ENCODE measurements around the gene TTC39A.

Gene TTC39A

GRCh38 chr1:51301844-51302162 lies 28.6 kb downstream of the TTC39A start:
- in situ Hi-C loops (cut with MboI; ENCODE audit: low pct_unique_long_range_greater_than_20kb, low sequenced_read_pairs) = no loop called here
- no peak for DNase-seq

GRCh38 chr1:51301152-51301843 lies 29.1 kb downstream of the TTC39A start:
- in situ Hi-C loops (cut with MboI; ENCODE audit: low pct_unique_long_range_greater_than_20kb, low sequenced_read_pairs) = no loop called here
- DNase-seq = no peak

GRCh38 chr1:51299981-51300670 lies 30.2 kb downstream of the TTC39A start:
- DNase-seq = no peak
- in situ Hi-C loops (cut with MboI; ENCODE audit: low pct_unique_long_range_greater_than_20kb, low sequenced_read_pairs) = no loop called here

- DNase-seq = no peak
- in situ Hi-C loops (cut with MboI; ENCODE audit: low pct_unique_long_range_greater_than_20kb, low sequenced_read_pairs) = no loop called here
Observed at GRCh38 chr1:51299185-51299885, 31.0 kb downstream of the TTC39A start.

GRCh38 chr1:51298322-51298705 lies 32.0 kb downstream of the TTC39A start:
- in situ Hi-C loops (cut with MboI; ENCODE audit: low pct_unique_long_range_greater_than_20kb, low sequenced_read_pairs) = no loop called here
- DNase-seq = no peak

- in situ Hi-C loops (cut with MboI; ENCODE audit: low pct_unique_long_range_greater_than_20kb, low sequenced_read_pairs) = no loop called here
- DNase-seq = no peak
Observed at GRCh38 chr1:51297401-51298321, 32.7 kb downstream of the TTC39A start.

- in situ Hi-C loops (cut with MboI; ENCODE audit: low pct_unique_long_range_greater_than_20kb, low sequenced_read_pairs) = no loop called here
- peak; percentile 94 for DNase-seq
Observed at GRCh38 chr1:51296383-51297357, 33.7 kb downstream of the TTC39A start.

- DNase-seq = no peak
- in situ Hi-C loops (cut with MboI; ENCODE audit: low pct_unique_long_range_greater_than_20kb, low sequenced_read_pairs) = no loop called here
Observed at GRCh38 chr1:51295926-51296325, 34.4 kb downstream of the TTC39A start.

GRCh38 chr1:51294566-51295184 lies 35.7 kb downstream of the TTC39A start:
- in situ Hi-C loops (cut with MboI; ENCODE audit: low pct_unique_long_range_greater_than_20kb, low sequenced_read_pairs) = no loop called here
- peak; percentile 46 for DNase-seq

- in situ Hi-C loops (cut with MboI; ENCODE audit: low pct_unique_long_range_greater_than_20kb, low sequenced_read_pairs) = no loop called here
- no peak for DNase-seq
Observed at GRCh38 chr1:51293898-51294515, 36.4 kb downstream of the TTC39A start.

- in situ Hi-C loops (cut with MboI; ENCODE audit: low pct_unique_long_range_greater_than_20kb, low sequenced_read_pairs) = no loop called here
- no peak for DNase-seq
Observed at GRCh38 chr1:51290489-51290847, 39.9 kb downstream of the TTC39A start.

- in situ Hi-C loops (cut with MboI; ENCODE audit: low pct_unique_long_range_greater_than_20kb, low sequenced_read_pairs) = no loop called here
- DNase-seq = no peak
Observed at GRCh38 chr1:51289676-51290488, 40.5 kb downstream of the TTC39A start.

- in situ Hi-C loops (cut with MboI; ENCODE audit: low pct_unique_long_range_greater_than_20kb, low sequenced_read_pairs) = no loop called here
- DNase-seq = no peak
Observed at GRCh38 chr1:51288578-51288977, 41.8 kb downstream of the TTC39A start.

- in situ Hi-C loops (cut with MboI; ENCODE audit: low pct_unique_long_range_greater_than_20kb, low sequenced_read_pairs) = no loop called here
Observed at GRCh38 chr1:51287966-51288365, 42.4 kb downstream of the TTC39A start.

GRCh38 chr1:51285055-51285454 lies 45.3 kb downstream of the TTC39A start:
- DNase-seq = no peak
- in situ Hi-C loops (cut with MboI; ENCODE audit: low pct_unique_long_range_greater_than_20kb, low sequenced_read_pairs) = no loop called here

More at GRCh38 chr1:51287966-51288365, 42.4 kb downstream of the TTC39A start:
- no peak for DNase-seq

- in situ Hi-C loops (cut with MboI; ENCODE audit: low pct_unique_long_range_greater_than_20kb, low sequenced_read_pairs) = no loop called here
- peak; percentile 62 for DNase-seq
Observed at GRCh38 chr1:51284487-51284954, 45.8 kb downstream of the TTC39A start.

- no peak for DNase-seq
- in situ Hi-C loops (cut with MboI; ENCODE audit: low pct_unique_long_range_greater_than_20kb, low sequenced_read_pairs) = no loop called here
Observed at GRCh38 chr1:51283979-51284378, 46.4 kb downstream of the TTC39A start.

All from KBM-7 (cell line).